PFSK-1 (cell line): Measurements from ENCODE around the gene DGKI.

Experiments used
- FOXP2 ChIP-seq: optimal IDR thresholded peaks from 2 replicates; pipeline ENCODE3; 2011; ENCODE audit warnings: borderline replicate concordance, control low read depth, inconsistent platforms; ENCODE audit not compliant: insufficient read depth; ENCODE audit errors: extremely low read length, extremely low read depth
- POLR2AphosphoS5 ChIP-seq: IDR thresholded peaks from 2 replicates; pipeline ENCODE4 v1.6.1; 2012; ENCODE audit warnings: low read depth, mild to moderate bottlenecking, control low read depth, low read length, moderate library complexity
- REST ChIP-seq, 2 experiments: IDR thresholded peaks; 2 replicates each; pipeline versions ENCODE4 v1.6.1 to v1.8.0; 2011 to 2012; ENCODE audit warnings: low read depth in 2 of 2, low read length in 2 of 2, control low read depth in 1 of 2, inconsistent platforms in 1 of 2, mild to moderate bottlenecking in 1 of 2, moderate library complexity in 1 of 2; ENCODE audit not compliant: insufficient read depth in 1 of 2
- SIN3A ChIP-seq: IDR thresholded peaks from 2 replicates; pipeline ENCODE4 v1.6.1; 2012; ENCODE audit warnings: mild to moderate bottlenecking, low read length, moderate library complexity, borderline replicate concordance; ENCODE audit not compliant: insufficient read depth
- TAF1 ChIP-seq: IDR thresholded peaks from 2 replicates; pipeline ENCODE4 v1.6.1; 2012; ENCODE audit warnings: low read length, control low read depth, borderline replicate concordance; ENCODE audit not compliant: insufficient read depth

The DGKI gene

GRCh38 chr7:137832382-137832781 is 14.4 kb downstream of the DGKI start:
- TF ChIP-seq FOXP2, result no peak
- TF ChIP-seq TAF1, result no peak
- TF ChIP-seq SIN3A, result no peak
- TF ChIP-seq REST (IDR thresholded peaks at IDR 0.05; ENCODE audit: insufficient read depth in 1 of 2, low read depth in 2 of 2, low read length in 2 of 2), result no peak
- no peak for TF ChIP-seq POLR2AphosphoS5

- TF ChIP-seq REST (IDR thresholded peaks at IDR 0.05; ENCODE audit: insufficient read depth in 1 of 2, low read depth in 2 of 2, low read length in 2 of 2), result no peak
- no peak for TF ChIP-seq POLR2AphosphoS5
- TF ChIP-seq SIN3A, result no peak
- TF ChIP-seq FOXP2, result no peak
- TF ChIP-seq TAF1, result no peak
Observed at GRCh38 chr7:137829337-137829992, 17.3 kb downstream of the DGKI start.

- no peak for TF ChIP-seq FOXP2
- TF ChIP-seq POLR2AphosphoS5, result no peak
- TF ChIP-seq REST (IDR thresholded peaks at IDR 0.05; ENCODE audit: insufficient read depth in 1 of 2, low read depth in 2 of 2, low read length in 2 of 2), result no peak
- TF ChIP-seq TAF1, result no peak
- TF ChIP-seq SIN3A, result no peak
Observed at GRCh38 chr7:137828456-137828855, 18.3 kb downstream of the DGKI start.

GRCh38 chr7:137825489-137825888 is 21.3 kb downstream of the DGKI start:
- TF ChIP-seq SIN3A (no peak), REST (IDR thresholded peaks at IDR 0.05; ENCODE audit: insufficient read depth in 1 of 2, low read depth in 2 of 2, low read length in 2 of 2) (no peak), FOXP2 (no peak), POLR2AphosphoS5 (no peak), TAF1 (no peak)
